C4-2B (cell line): ENCODE results near the gene FHL2.

ENCODE experiments used
- ZFX ChIP-seq: fragments of 450-650 bp; IDR thresholded peaks from 2 replicates; pipeline ENCODE4 v1.6.1; 2017
- TF ChIP-seq, protein P1 (sequence below): fragments of 450-650 bp; conservative IDR thresholded peaks from 2 replicates; pipeline ENCODE4 v1.5.1; 2017; ENCODE audit warnings: mild to moderate bottlenecking

- TF ChIP-seq, protein P1, sequence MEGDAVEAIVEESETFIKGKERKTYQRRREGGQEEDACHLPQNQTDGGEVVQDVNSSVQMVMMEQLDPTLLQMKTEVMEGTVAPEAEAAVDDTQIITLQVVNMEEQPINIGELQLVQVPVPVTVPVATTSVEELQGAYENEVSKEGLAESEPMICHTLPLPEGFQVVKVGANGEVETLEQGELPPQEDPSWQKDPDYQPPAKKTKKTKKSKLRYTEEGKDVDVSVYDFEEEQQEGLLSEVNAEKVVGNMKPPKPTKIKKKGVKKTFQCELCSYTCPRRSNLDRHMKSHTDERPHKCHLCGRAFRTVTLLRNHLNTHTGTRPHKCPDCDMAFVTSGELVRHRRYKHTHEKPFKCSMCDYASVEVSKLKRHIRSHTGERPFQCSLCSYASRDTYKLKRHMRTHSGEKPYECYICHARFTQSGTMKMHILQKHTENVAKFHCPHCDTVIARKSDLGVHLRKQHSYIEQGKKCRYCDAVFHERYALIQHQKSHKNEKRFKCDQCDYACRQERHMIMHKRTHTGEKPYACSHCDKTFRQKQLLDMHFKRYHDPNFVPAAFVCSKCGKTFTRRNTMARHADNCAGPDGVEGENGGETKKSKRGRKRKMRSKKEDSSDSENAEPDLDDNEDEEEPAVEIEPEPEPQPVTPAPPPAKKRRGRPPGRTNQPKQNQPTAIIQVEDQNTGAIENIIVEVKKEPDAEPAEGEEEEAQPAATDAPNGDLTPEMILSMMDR = no peak
- TF ChIP-seq ZFX = no peak
Observed at GRCh38 chr2:105378921-105379383, 19.9 kb downstream of the FHL2 start.
